Measurements from ENCODE around the gene RAB11B.

Gene RAB11B

GRCh38 chr19:8366961-8367326 lies 23.2 kb upstream of the RAB11B start:
- Histone ChIP-seq H3K4me2 (ENCODE audit: low read length) (peak overlapping the region; percentile 34), H3K9me3 (ENCODE audit: control insufficient read depth, low read length) (no peaks in the 10 kb centered on the region), H3K79me2 (peaks cover 2% of the 10 kb centered on the region), H3K9ac (no peak overlapping the region), H3K27me3 (ENCODE audit: control insufficient read depth, insufficient read depth, low read length) (no peaks in the 10 kb centered on the region), H3K27ac (peak overlapping the region; percentile 58), H3K36me3 (ENCODE audit: control insufficient read depth, insufficient read depth, low read length) (no peaks in the 10 kb centered on the region), H2AFZ (peak overlapping the region; percentile 34), H3K4me3 (ENCODE audit: low read depth, low read length) (no peak overlapping the region), H3K4me1 (peaks cover 15% of the 10 kb centered on the region)
- no peak for TF ChIP-seq CTCF (IDR thresholded peaks at IDR 0.05)

GRCh38 chr19:8367327-8368001 lies 22.7 kb upstream of the RAB11B start:
- Histone ChIP-seq H3K4me1 (peaks cover 11% of the 10 kb centered on the region), H3K9me3 (ENCODE audit: control insufficient read depth, low read length) (no peaks in the 10 kb centered on the region), H3K4me2 (ENCODE audit: low read length) (peak overlapping the region; percentile 34), H3K27me3 (ENCODE audit: control insufficient read depth, insufficient read depth, low read length) (no peaks in the 10 kb centered on the region), H3K36me3 (ENCODE audit: control insufficient read depth, insufficient read depth, low read length) (no peaks in the 10 kb centered on the region), H3K4me3 (ENCODE audit: low read depth, low read length) (no peak overlapping the region), H2AFZ (peak overlapping the region; percentile 34), H3K27ac (peak overlapping the region; percentile 58), H3K79me2 (peaks cover 2% of the 10 kb centered on the region), H3K9ac (no peak overlapping the region)
- no peak for TF ChIP-seq CTCF (IDR thresholded peaks at IDR 0.05)

- H3K4me1 ChIP-seq = peaks cover 11% of the 10 kb centered on the region
- H3K79me2 ChIP-seq = peaks cover 2% of the 10 kb centered on the region
Observed at GRCh38 chr19:8370176-8371010, 19.8 kb upstream of the RAB11B start.

GRCh38 chr19:8371011-8371804 lies 19.0 kb upstream of the RAB11B start:
- TF ChIP-seq CTCF (IDR thresholded peaks at IDR 0.05) = no peak
- Histone ChIP-seq H3K4me2 (ENCODE audit: low read length) (no peak overlapping the region), H3K27me3 (ENCODE audit: control insufficient read depth, insufficient read depth, low read length) (no peaks in the 10 kb centered on the region), H3K36me3 (ENCODE audit: control insufficient read depth, insufficient read depth, low read length) (no peaks in the 10 kb centered on the region), H3K4me1 (peaks cover 11% of the 10 kb centered on the region), H3K9me3 (ENCODE audit: control insufficient read depth, low read length) (no peaks in the 10 kb centered on the region), H3K79me2 (peaks cover 2% of the 10 kb centered on the region), H2AFZ (no peak overlapping the region), H3K9ac (no peak overlapping the region), H3K4me3 (ENCODE audit: low read depth, low read length) (no peak overlapping the region), H3K27ac (no peak overlapping the region)

More at GRCh38 chr19:8370176-8371010, 19.8 kb upstream of the RAB11B start:
- Histone ChIP-seq H3K4me3 (ENCODE audit: low read depth, low read length) (no peak overlapping the region), H3K36me3 (ENCODE audit: control insufficient read depth, insufficient read depth, low read length) (no peaks in the 10 kb centered on the region), H2AFZ (no peak overlapping the region), H3K9me3 (ENCODE audit: control insufficient read depth, low read length) (no peaks in the 10 kb centered on the region), H3K4me2 (ENCODE audit: low read length) (no peak overlapping the region), H3K27ac (no peak overlapping the region), H3K9ac (no peak overlapping the region), H3K27me3 (ENCODE audit: control insufficient read depth, insufficient read depth, low read length) (no peaks in the 10 kb centered on the region)
- no peak for TF ChIP-seq CTCF (IDR thresholded peaks at IDR 0.05)
